Measurements from ENCODE around the gene XDH. TPM values are rescaled to one million over a fixed set of nuclear protein-coding genes. Genes with fewer than 3 reads are reported as not detected.

The XDH gene
- total RNA-seq, 6 experiments from 2014 or later: 0.88 to 2.0 (median 1.5) TPM

DNA sequence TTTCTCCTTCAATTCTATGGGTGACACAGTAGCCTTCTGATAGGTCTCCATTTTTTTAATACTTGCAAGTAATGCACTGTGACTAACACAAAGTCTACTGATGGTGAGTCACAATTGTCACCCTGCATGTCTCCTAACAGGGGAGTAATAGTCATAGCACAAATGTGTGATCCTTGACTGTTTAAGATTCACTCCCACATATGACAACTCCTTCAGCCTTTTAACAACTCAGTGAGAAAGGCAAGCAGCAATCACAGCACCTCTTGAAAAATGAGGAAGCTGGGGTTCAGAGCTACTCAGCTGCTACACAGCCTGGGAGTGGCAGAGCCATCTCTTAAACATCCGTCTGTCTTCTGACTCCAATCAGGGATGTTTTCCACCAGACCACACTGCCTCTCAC is 116.8 kb downstream of the XDH start:
- Mint-ChIP-seq H3K27me3 (ENCODE audit: insufficient read depth) (no peaks in the 10 kb centered on the region; the same call in none of the 2 replicates), H3K4me3 (peak overlapping the region; percentile 68), H3K27ac (peak overlapping the region; percentile 95), H3K9me3 (no peaks in the 10 kb centered on the region), H3K36me3 (ENCODE audit: low read depth) (no peaks in the 10 kb centered on the region), H3K4me1 (ENCODE audit: low read depth) (peaks cover 74% of the 10 kb centered on the region)
- TF ChIP-seq, protein P1, sequence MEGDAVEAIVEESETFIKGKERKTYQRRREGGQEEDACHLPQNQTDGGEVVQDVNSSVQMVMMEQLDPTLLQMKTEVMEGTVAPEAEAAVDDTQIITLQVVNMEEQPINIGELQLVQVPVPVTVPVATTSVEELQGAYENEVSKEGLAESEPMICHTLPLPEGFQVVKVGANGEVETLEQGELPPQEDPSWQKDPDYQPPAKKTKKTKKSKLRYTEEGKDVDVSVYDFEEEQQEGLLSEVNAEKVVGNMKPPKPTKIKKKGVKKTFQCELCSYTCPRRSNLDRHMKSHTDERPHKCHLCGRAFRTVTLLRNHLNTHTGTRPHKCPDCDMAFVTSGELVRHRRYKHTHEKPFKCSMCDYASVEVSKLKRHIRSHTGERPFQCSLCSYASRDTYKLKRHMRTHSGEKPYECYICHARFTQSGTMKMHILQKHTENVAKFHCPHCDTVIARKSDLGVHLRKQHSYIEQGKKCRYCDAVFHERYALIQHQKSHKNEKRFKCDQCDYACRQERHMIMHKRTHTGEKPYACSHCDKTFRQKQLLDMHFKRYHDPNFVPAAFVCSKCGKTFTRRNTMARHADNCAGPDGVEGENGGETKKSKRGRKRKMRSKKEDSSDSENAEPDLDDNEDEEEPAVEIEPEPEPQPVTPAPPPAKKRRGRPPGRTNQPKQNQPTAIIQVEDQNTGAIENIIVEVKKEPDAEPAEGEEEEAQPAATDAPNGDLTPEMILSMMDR (IDR thresholded peaks at IDR 0.05): no peak
- DNase-seq: peak; percentile 90

DNA sequence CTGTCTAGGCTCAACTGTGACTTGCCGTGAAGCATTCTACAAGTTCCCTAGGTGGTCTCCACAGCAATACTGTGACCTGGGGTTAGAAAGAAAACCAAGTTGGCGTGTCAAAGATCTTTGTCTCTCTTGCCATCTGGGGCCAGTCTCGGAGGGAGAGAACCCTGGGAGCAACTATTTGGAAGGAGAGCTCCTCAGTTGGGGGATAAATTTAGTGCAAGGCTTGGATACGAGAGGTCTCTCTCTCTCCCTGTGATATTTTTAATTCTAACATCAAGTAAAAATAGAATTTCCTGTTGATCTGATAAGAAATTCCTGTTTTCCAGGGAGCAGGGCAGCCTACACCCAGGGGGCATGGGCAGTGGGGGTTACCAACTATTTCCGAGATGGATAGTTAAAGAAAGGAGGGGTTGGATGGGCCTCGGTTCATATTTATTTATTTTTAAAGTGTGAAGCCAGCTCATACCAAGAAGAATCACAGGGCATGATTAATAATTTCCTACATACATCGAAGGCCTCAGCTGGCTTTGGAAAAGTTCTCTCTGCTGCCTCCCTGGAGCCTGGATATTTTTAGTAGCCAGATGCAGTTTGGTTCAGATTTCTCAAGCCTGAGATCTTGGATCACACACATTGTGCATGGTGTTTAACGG is 117.8 kb downstream of the XDH start:
- Mint-ChIP-seq H3K36me3 (ENCODE audit: low read depth) (no peaks in the 10 kb centered on the region), H3K4me3 (peak overlapping the region; percentile 48), H3K9me3 (no peaks in the 10 kb centered on the region), H3K27ac (peak overlapping the region; percentile 95), H3K4me1 (ENCODE audit: low read depth) (peaks cover 74% of the 10 kb centered on the region), H3K27me3 (ENCODE audit: insufficient read depth) (no peaks in the 10 kb centered on the region; the same call in none of the 2 replicates)
- TF ChIP-seq, protein P1 (IDR thresholded peaks at IDR 0.05): peak; percentile 12; the same call in 1 of the 2 replicates
- peak; percentile 60 for DNase-seq

DNA sequence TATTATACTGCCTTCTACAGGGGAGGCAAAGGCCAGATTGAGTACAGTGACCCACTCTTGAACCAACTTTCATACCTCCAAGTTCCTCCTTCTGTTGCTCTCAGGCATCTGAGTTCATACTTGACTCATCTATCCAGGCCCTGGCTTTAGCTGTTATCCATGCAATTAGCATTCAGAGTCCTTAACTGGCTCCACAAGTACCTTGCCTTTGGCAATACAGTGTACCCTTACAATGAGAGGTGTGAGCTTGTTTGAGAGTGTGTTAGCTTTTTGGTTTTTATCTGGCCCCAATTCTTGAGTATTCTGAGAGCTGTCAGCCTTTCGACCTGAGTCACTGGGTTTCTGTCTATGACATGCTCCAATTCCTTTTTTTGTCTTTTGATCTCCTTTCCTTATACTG is 120.3 kb downstream of the XDH start:
- TF ChIP-seq, protein P1 (IDR thresholded peaks at IDR 0.05): no peak
- H3K36me3 Mint-ChIP-seq (ENCODE audit: low read depth): no peaks in the 10 kb centered on the region
- DNase-seq: peak; percentile 12
- H3K4me1 Mint-ChIP-seq (ENCODE audit: low read depth): peaks cover 63% of the 10 kb centered on the region
- no peaks in the 10 kb centered on the region; the same call in none of the 2 replicates for H3K27me3 Mint-ChIP-seq (ENCODE audit: insufficient read depth)
- no peaks in the 10 kb centered on the region for H3K9me3 Mint-ChIP-seq
- no peak overlapping the region for H3K27ac Mint-ChIP-seq
- H3K4me3 Mint-ChIP-seq: no peak overlapping the region

DNA sequence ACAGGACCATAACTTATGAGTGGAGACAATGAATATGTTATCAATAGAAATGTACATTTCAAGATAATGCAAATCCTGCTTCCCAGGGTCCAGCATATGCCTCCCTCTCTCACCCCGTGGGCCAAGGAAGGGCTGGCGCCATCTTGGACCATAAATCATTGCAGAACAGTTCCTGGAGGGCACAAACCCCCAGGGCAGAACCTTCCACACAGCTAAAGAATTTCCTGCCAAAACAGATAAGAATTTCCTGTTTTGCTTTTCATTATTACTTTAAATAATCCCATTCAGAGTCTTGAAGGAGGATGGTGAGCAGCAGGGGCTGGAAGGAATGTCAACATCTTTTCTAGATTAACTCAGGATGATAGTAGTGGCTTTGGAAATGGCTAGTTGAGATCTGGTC is 126.9 kb downstream of the XDH start:
- Mint-ChIP-seq H3K27me3 (ENCODE audit: insufficient read depth) (no peaks in the 10 kb centered on the region), H3K9me3 (no peaks in the 10 kb centered on the region), H3K36me3 (ENCODE audit: low read depth) (no peaks in the 10 kb centered on the region), H3K27ac (peak overlapping the region; percentile 83), H3K4me3 (peak overlapping the region; percentile 62), H3K4me1 (ENCODE audit: low read depth) (peaks cover 58% of the 10 kb centered on the region)
- TF ChIP-seq, protein P1 (IDR thresholded peaks at IDR 0.05): no peak
- DNase-seq: peak; percentile 32

DNA sequence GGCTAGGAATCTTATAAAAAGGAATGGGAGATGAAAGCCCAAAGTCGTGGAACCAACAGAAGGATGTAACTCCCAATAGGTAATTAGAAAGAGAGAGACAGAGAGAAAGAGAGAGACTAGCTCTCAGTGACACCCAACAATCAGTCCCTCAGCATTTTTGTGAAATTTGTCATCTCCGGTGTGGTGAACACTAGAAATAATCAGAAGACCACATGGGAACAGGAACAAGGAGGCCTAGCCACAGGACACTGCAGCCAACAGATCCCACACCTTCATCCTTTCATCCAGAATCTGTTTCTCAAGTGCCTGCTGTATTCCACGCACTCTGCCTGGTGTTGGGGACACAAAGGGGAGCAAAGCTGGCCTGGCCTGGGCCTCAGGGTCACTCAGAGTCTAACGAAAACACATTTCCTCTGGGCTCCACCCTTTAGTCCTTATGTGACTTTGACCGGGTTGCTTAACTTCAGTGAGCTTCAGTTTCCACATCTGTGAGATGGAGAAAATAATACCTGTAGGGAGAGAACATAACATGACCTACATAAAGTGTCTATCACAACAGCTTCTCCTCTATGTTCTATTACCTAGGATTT is 127.5 kb downstream of the XDH start:
- Mint-ChIP-seq H3K4me1 (ENCODE audit: low read depth) (peaks cover 64% of the 10 kb centered on the region), H3K4me3 (no peak overlapping the region), H3K9me3 (no peaks in the 10 kb centered on the region), H3K27ac (peak overlapping the region; percentile 83), H3K27me3 (ENCODE audit: insufficient read depth) (no peaks in the 10 kb centered on the region), H3K36me3 (ENCODE audit: low read depth) (no peaks in the 10 kb centered on the region)
- DNase-seq: peak; percentile 42
- TF ChIP-seq, protein P1 (IDR thresholded peaks at IDR 0.05): no peak

All from HFFc6 (cell line).